HG03025 (cell line): ENCODE results near the gene TMEM255B.
"Not testable (repeated sequence)": the region's sequence is repeated elsewhere in the genome, so short reads cannot be mapped to it uniquely, and the experiment has no call there.

ENCODE experiments used
- ATAC-seq: cut with Tn5 transposase; IDR thresholded peaks from one replicate; pipeline ENCODE4 v1.9.1; 2021; ENCODE audit warnings: mild to moderate bottlenecking, moderate library complexity; ENCODE audit not compliant: unreplicated experiment, low FRiP score

The TMEM255B gene

DNA sequence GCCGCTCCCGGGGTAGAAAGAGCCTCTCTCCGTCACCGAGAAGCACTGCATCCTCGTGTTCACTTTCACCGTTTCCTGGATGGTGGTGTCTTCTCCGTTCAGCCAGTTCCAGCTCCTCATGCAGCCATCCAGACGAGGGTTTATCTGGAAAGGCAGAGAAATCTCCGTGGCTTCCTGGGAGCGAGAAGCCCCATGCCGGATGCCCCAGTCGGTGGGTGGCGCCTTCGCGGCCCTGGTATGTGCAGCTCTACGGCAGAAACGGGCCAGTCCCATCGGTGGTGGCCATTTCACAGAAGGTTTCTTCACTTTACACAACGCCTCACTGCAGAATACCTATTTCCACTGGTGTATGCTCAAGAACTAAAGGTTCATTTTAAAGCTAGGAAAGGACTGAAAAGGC is 68.0 kb downstream of the TMEM255B start:
- ATAC-seq: no peak

DNA sequence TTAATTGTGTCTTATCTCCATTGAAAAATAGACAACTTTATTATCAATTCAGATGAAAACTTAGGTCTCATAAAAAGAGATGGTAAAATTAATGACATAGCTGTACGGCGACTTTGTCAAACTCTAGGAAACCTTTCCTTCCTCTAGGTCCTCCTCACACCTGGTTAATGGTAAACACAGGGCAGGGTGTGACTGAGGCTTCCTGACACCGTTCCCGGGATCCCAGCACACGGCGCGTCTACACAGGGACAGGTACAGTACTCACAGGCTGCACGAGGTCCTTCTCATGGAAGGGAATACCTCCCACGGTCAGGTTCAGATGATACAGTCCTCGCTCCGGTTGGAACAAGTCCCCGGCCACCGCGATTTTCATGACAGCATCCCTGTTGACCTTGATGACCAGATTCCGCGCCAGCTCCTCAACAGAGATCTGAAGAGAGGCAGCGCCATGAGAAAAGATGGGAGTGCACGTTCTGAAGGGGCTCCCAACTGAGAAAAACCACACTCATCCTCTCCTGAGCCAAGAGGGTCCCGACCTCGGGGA is 69.3 kb downstream of the TMEM255B start:
- ATAC-seq: no peak

DNA sequence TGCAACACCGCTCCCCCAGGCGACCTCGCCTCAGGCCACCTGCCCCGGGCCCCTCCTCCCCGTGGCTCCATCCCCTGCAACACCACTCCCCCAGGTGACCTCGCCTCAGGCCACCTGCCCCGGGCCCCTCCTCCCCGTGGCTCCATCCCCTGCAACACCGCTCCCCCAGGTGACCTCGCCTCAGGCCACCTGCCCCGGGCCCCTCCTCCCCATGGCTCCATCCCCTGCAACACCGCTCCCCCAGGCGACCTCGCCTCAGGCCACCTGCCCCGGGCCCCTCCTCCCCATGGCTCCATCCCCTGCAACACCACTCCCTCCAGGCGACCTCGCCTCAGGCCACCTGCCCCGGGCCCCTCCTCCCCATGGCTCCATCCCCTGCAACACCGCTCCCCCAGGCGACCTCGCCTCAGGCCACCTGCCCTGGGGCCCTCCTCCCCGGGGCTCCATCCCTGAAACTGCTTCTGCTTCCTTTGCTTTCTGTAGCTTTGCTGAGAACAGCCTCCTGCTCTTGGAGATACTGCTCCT is 71.5 kb downstream of the TMEM255B start:
- ATAC-seq: not testable (repeated sequence)

DNA sequence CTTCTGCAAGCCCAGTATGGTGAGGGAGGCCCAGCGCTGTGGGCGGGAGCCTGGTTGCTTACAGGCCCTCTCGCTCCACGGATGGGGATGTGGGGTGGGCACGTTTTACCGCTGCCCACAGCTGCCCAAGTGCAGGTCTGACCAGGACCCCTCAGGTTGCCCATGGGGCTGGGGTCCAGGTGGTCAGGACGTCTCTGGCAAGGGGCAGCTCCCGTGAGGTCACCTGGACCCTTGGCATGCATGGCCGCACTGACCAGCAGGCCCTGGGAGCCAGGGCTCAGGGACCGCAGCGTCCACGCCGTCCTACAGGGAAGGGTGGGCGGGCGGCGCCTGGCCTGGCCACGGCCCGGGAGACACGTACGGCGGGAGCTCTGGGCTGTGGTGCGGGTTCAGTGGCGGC is 72.0 kb downstream of the TMEM255B start:
- no peak for ATAC-seq

DNA sequence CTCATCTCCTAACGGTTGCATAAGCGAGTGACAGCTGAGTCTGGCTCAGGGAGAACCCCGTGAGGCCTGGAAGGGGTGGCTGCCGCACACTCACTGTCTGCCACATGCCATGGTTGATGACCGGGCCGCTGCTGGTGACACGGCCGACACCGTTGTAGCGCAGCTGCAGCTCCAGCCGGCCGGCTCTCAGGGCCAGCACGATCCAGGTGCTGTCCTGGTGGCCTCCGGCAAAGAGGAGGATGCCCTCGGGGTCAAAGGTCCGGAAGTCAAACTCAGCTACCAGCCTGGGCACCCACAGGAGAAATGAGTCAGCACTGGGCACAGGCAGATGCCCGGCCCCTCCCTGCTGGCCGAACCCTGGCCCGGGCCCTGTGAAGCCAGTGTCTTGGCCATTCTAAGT is 73.2 kb downstream of the TMEM255B start:
- no peak for ATAC-seq

DNA sequence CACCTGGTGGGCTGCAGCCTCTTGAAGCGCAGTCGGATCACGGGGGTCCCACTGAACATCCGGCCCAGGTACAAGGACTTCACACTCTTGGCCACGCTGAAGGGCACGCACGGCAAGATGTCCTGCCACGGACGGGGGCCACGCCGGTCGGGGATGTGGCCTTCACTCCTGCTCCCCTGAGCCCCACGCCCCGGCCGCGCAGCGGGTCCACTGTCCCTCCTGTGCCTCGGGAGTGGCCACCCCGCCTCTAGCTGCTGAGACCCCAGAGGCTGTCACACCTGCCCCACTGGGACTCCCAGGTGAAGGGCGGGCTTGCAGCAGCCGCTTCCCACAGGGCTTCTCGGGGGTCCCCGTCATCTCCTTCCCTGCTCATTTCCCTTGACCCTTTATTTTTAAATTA is 73.6 kb downstream of the TMEM255B start:
- ATAC-seq: no peak

DNA sequence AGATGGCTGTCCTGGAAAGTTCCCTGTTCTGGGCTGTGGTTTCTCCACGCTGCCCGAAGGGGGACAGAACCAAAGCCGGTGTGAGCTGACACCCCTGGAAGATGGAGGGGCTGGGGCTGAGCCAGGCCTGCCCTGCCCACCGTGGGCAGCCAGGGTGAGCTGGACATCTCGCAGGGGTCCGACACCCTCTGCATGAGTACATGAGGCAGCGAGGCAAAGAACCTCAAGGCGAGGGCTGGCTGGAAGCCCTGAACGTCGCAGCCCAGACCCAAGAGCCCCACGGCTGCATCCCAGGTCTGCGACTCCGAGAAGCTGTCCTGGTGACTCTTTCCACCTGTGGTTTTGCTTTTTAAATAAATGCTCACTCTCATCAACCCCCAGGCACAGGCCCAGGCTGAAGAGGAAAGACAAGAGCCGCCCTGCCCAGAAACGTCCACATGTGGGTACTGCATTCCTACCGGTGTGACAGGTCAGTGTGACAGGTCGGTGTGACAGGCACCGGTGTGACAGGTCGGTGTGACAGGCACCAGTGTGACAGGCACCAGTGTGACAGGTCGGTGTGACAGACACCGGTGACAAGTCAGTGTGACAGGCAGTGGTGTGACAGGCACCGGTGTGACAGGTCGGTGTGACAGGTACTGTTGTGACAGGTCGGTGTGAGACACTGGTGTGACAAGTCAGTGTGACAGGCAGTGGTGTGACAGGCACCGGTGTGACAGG is 74.2 kb downstream of the TMEM255B start:
- ATAC-seq: no peak

DNA sequence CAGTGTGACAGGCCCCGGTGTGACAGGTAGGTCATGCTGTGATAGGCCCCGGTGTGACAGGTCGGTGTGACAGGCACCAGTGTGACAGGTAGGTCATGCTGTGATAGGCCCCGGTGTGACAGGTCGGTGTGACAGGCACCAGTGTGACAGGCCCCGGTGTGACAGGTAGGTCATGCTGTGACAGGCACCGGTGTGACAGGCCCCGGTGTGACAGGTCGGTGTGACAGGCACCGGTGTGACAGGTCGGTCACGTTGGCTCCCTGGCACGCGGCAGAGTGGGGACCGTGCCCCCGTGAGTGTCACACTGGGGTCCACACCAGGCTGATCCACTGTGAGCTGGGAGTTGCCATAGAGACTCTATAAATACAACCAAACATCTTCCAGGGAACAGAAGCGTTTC is 75.0 kb downstream of the TMEM255B start:
- not testable (repeated sequence) for ATAC-seq

DNA sequence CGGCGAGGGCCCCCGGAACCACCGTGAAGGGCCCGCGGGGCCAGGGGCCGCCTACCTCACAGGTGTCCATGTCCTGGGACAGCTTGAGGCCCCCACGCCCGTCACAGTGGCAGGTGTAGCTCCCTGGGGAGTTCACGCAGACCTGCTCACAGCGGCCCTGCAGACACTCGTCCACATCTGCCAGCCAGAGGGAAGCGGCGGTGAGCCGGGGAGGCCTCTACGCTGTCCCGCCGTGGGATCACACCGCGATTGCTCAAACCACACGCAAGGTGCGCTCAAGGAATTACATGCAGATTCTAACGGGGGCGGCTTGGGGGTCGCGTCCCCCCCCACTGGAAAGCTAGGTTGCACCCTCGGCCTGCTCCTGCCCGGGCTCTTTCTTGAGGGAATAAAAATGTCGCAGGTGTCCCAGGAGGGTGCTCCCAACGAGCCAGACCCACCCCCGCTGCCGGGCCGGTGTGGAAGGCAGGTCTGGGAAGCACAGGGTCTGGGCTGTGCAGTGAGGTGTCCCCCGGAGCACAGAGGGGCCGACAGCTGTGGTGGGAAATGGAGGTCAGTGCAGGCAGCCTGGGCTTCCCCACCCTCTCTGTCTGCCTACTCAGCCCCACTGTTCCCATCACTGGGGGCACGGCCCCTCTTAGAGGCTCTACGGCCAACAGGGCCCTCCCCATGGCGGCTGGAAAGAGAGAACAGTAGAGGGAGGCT is 75.6 kb downstream of the TMEM255B start:
- ATAC-seq: no peak

DNA sequence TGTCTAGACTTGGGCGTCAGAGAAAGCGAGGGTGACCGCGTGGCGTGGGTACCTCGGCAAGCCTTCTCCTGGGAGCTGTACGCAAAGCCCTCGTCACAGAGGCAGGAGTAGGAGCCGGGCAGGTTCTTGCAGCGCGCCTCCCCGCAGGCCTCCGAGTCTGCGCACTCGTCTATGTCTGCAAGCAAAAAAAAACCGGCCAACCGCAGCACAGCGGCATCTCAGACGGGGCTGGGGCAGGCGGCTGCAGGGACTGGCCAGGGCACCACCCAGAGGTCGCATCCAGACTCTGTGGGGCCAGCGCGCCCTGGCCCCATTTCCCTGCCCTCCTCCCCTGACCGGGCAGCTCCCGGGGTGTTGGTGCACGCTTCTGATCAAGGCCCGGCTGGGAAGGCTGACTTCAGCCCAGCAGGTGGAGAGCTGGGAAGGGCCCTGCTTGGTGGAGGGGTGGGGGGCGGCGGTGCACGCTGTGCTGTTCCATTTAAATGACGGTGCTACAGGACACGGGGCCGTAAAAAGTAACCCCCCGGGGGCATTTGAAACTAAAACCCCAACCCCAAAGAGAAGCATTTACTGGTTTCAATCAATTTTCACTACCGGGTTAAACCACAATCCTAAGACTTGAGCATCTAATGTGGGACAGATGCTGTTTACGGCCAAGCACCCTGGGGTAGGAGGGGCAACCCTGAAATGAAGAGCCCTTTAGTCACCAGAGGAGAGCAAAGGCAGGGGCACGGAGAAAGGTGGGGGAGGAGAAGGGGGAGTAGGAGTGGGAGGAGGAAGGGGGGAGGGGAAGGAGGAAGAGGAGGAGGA is 76.6 kb downstream of the TMEM255B start:
- no peak for ATAC-seq

DNA sequence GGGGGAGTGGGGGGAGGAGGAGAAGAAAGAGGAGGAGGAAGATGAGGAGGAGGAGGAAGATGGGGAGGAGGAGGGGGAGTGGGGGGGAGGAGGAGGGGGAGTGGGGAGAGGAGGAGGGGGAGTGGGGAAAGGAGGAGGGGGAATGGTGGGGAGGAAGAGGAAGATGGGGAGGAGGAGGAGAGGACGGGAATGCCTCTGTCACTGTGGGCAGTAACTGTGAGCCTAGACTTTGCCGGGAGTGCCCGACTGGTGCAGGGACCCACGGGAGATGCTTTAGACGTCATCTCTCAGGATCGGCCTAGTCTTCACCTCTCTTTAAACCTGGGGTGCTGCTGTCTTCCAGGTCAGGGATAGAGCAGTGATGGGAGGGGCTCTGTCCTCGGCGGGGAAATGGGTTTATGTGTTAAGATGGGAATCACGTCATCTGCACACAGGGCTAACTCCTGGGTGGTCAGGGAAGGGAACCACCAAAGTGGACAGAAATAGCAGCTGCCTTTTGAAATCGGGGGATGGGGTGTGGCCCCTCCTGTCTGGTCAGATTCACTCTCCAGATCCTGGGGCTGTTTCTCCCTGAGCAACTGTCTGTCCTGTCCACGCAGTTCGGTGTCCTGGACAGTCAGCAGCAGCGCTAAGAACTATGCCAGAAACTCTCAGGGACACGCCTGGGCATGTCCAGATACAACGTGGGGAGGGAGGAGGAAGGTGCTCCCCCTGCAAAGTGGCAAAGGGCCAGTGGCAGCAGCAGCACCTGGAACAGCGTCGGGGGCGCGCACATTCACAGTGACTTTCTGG is 77.9 kb downstream of the TMEM255B start:
- no peak for ATAC-seq

DNA sequence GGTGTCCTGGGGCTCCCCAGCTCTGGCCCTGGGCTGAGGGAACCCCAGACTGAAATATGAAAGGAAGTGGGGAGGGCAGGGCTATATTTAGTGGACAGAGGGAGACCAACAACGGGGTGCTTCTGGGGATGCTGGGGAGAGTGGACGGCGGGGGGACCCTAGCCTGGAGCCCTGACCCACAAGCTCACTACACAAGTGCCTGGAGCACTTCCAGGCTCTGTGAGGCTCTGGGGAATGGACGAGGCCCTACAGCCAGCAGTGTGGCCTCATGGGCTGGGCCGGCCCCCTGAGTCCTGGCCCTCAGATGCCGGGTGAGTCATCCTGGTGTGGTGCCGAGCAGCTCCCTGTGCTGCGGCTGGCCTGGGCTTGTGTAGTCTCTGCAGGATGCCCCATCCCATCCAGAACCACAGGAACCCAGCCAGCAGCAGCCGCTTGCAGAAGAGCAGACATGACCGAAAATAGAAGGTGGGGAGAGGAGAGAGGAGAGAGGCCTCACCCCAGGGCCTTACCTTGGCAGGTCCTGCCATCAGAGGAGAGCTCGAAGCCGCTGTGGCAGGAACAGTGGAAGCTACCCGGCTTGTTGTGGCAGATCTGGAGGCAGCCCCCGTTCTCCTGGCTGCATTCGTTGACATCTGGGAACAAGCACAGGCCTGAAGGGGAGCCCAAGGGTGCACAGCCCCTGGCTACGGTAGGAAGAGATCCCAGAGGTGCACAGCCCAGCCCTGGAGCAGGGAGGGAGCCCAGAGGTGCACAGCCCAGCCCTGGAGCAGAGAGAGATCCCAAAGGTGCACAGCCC is 78.7 kb downstream of the TMEM255B start:
- ATAC-seq: no peak

DNA sequence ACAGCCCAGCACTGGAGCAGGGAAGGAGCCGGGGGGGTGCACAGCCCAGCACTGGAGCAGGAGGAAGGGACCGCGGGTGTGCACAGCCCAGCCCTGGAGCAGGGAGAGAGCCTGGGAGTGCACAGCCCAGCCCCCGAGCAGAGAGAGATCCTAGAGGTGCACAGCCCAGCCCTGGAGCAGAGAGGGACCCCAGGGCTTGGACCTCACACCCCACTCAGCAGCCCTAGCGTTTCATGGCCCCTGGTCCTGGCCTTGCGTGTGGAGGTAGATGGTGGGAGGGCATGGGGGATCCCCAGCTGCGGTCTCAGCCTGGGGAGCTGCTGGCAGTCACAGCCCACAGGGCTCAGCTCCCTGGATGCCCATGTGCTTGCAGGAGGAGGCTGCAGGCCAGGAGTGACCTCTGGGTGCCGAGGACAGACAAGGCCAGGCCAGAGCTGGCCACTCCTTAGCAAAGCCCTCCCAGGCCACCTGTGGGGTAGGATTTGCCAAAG is 79.7 kb downstream of the TMEM255B start:
- no peak for ATAC-seq

DNA sequence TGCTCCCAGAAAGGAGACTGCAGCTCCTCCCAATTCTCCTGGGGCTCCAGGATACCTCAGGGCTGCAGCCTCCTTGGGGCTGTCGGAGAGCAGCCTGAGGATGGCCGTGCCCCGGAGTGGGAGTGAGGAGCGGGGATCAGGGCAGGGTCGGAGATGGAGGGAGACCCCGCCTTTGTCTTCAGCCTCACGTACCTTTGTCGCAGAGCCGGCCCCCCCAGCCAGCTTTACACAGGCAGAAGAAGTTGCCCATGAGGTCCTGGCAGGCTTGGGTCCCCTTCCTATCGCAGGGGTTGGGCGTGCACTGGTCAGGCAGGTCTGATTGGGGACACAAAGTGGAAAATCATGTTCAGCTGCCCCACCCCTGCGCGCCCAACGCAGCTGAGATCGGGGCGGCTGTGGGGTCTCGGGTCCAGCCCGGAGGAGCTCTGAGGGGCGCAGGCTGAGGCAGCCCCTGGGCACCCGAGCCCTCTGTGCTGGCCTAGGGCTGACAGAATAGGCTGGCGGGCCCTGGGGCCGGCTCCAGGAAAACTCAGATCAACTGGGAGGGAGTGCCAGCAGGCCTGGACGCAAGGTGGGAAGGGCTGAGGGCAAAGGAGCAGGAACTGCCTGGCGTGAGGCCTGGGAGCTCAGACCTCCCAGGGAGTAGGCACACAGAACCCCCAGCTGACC is 80.6 kb downstream of the TMEM255B start:
- ATAC-seq: no peak

DNA sequence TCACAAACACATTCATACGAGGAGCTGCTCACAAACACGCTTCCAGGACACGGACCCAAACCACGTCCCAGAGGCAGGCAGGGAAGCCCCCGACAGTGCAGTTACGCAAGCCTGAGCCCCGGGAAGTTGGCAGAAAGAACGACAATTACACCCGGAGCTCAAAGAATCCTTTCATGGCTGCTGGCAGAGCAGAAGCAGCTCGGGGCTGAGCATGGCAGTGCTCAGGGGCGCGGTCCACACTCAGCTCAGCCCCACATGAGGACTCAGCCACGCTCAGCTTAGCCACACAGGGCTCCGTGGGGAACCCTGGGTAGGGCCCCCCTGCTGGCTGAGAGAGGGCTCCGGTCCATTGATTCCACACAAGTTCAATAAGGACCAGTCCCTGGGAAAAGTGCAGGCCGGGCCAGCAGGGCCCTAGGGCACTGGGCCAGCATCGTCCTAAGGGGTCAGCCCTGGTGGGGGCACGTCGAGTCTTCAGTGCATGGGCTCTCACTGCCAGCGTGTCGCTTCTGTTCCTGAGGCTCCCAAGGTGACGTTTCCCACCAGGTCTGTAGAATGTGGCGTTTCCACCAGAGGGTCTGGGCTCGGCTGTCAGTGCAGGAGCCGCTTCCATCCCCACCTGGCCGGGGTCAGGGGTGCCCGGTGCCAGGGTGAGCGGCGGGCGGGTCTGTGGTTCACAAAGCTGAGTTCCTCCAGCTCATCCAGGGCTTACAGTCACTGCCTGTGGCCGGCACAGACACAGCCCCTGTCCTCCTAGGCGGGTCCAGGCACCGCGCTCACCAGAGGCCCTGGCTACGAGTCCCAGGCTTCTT is 81.7 kb downstream of the TMEM255B start:
- ATAC-seq: no peak

DNA sequence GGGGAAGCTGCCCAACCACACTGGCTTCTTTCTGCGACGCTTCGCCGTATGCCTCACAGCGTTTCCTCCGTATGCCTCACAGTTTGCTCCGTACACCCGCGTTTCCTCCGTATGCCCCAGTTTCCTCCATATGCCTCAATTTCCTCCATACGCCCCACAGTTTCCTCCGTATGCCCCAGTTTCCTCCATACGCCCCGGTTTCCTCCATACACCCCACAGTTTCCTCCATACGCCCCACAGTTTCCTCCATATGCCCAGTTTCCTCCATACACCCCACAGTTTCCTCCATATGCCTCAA is 82.3 kb downstream of the TMEM255B start:
- no peak for ATAC-seq

DNA sequence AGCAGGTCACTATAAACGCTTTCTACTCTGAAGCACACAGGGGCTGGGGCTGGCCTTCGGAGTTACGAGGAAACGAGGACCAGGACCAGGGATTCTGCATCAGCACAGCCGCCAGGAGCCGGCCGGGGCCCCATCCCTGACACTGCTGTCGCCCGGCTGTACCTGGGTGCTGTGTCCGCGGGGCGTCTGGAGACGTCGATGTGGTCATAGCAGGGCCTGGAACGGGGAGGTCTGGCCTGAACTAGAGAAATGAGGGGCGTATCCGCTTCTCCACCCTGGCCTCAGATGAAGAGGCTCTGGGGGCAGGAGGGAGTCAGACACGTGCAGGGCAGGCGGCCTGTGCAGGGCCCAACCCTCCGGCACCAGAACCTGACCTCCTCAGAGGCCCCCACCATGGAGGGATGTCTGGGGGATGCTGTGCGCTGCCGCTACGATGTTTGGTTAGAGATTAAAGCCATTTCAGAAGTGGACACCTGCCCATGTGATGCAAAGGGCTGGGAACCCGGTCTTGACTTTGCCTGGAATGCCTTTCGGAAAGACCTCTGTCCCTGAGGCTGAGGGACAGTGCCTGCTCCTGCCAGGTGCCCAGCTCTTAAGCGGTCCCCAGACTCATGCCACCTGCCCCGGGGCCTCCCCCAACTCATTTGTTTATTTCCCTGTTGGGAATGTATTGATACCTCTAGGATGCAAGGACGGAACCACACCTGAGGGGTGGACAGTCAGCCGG is 83.5 kb downstream of the TMEM255B start:
- ATAC-seq: no peak
